GM19099 (cell line): Measurements from ENCODE around the gene C16orf96.

Experiments used
- POLR2A ChIP-seq: IDR thresholded peaks from 3 replicates; pipeline ENCODE4 v1.6.1; 2011; ENCODE audit warnings: low read depth; ENCODE audit not compliant: insufficient read length; ENCODE audit errors: extremely low read depth

Gene C16orf96

DNA sequence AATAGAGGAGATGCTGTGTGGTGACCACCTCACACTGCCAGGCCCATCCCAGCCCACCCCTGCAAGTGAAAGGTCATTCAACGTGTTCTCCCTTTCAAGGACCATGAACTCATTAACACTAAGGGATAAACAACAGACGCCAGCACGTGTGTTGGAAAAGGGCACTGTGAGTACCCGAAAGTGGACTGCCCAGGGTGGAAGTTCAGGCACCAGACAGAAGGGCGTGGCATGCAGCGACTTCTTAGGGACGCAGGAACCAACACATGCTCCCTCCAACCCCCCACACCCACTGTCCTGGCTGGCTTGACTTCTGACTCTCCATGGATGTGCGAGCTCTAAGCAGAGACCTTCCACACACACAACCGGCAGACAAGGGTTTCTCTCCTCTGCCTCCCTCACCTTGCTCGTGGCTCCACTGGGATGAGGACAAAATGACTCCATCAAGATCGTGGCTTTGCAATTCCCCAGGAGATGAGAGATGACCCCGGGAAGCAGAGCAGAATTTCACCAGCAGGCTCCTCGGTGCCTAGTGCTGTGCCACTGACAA, 47.6 kb downstream of the C16orf96 start:
- TF ChIP-seq POLR2A, result no peak

- no peak for TF ChIP-seq POLR2A
Measured at GRCh38 chr16:4604401-4604800, 48.3 kb downstream of the C16orf96 start.

- TF ChIP-seq POLR2A, result no peak
Measured at GRCh38 chr16:4606354-4606753, 50.2 kb downstream of the C16orf96 start.

GRCh38 chr16:4607841-4608703, 51.9 kb downstream of the C16orf96 start:
- TF ChIP-seq POLR2A, result no peak

GRCh38 chr16:4608704-4608980, 52.5 kb downstream of the C16orf96 start:
- no peak for TF ChIP-seq POLR2A

GRCh38 chr16:4609200-4610010, 53.3 kb downstream of the C16orf96 start:
- no peak for TF ChIP-seq POLR2A

DNA sequence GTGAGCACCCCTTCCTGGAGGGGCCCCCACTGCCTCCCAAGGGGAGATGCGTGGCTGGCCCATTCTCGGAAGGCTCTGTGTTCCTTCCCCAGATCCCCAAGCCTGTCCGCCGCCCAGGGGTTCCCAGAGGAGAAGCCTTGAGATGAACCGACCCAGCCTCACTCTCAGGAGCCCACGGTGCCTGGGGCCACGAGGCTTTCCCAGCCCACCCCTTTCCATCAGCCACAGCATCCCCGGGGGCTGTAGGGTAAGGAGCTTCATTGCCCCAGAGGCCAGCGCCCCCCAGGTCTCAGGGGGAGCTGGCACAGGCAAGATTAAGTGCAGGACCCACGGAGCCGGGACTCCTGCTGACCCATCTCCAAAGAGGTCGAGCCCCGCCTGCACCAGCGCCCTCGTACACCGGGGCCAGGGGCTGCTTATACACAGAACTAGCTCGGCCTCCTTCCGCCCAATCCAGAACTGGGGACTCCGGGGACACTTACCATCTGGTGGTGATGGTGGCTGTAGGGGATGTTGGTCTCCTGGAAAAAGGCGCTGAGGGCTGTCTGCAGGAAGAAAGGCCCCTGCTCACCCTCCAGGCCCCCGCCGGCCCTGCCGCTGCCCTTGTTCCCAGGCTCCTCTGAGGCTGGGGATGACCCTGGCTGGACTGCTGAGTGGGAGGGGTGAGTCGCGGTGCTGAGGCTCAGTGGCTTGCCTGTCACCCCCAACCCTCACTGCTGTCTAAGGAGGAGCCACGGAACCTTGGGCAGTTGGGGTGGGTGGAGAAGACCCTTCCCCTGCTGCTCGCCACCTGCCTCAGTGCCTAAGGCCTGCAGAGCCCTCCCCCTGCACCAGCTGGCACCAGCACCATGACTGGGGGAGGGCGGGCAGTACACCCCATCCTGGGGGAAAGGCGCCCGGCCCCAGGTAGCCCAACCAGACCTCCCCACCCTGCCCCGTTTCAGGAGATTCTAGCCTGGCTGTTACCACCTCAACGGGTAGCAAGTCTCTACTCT, 54.2 kb downstream of the C16orf96 start:
- TF ChIP-seq POLR2A, result no peak

- TF ChIP-seq POLR2A, result no peak
Measured at GRCh38 chr16:4611337-4612021, 55.3 kb downstream of the C16orf96 start.

DNA sequence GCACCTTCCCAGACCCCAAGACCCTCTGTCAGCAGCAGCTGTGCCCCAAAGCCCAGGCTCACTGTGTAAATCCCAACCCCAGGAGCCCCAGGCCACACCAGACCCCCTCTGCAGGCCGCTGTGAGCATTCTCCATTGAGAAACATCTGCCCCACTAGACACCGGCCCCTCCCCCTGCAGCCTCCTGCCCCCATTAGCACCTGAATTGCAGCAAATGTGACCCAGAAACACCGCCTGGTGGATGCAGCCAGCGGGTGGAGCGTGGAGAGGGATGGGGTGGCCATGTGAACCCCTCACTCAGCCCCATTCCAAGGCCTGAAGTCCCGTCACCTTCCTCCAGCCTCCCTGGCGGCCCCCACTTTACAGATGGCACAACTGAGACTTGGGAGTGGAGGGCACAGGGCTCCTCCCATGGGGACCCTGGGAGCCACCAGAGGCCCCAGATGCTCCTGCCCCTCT, 56.4 kb downstream of the C16orf96 start:
- TF ChIP-seq POLR2A, result no peak

- no peak for TF ChIP-seq POLR2A
Measured at GRCh38 chr16:4612977-4613635, 57.0 kb downstream of the C16orf96 start.

DNA sequence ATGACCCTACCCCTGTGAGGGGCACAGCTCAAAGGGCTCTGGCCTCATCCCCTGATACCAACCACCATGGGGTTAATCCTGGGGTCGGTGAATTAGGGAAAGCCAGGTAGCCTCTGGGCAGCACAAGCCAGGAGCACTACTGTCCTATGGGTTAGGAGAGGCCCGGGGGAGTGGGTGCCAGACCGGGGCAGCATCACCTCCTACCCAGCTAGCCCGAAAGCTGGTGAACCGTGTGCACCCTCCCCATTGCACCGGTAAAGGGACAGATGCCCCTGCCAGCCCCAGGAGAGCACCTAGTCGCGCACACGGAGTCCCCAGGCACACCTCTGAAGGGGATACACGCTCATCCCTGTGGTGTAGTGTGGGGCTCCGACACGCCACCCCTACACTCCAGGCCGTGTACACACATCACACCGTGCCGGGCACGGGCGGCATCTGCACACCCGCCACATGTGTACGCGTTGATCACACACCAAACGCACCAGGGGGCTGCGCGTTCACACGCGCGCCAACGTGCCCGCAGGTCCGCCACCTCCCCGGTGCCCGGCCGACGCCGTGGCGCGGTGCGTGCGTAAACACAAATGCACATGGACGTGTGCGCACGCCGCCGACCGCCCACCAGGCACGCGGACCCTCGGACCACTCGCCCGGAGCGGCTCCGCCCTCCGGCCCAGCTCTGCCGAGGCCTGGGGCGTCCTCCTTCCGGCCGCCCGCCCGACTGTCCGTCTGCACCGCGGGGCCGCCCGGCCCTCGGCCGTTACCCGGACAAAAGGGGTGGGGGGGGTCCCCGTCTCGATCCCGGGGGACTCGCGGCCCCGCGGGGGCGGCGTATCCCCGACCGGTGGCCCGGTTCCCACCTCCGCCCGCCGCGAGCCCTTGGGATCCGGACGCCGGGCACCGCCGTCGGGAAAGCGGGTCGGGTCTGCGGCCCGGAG, 57.8 kb downstream of the C16orf96 start:
- TF ChIP-seq POLR2A, result no peak

- TF ChIP-seq POLR2A, result peak; percentile 76
Measured at GRCh38 chr16:4614571-4615383, 58.6 kb downstream of the C16orf96 start, which contains the start of gene UBALD1. UBALD1 (minus strand) TSS chr16:4614888; CDS start chr16:4614797, 91 bp downstream.
